Omental fat pad (tissue), 4 donors: ENCODE data around the gene GAS7. TPM values are rescaled to one million over a fixed set of nuclear protein-coding genes. Genes with fewer than 3 reads are reported as not detected.

Experiments
- ATAC-seq: fragments of 150-250 bp; one replicate; pipeline ENCODE4 v1.9.1; 2016; ENCODE audit warnings: mild to moderate bottlenecking, moderate library complexity; ENCODE audit not compliant: low FRiP score
- DNase-seq: peaks from one replicate; pipeline ENCODE4 v3.0.0-alpha.2; 2019; ENCODE audit warnings: low spot score
- CTCF ChIP-seq, 3 donors: fragments of 450-650 bp; IDR thresholded peaks; one replicate each; pipeline ENCODE4 v1.5.1; 2016 to 2017; ENCODE audit warnings: antibody characterized with exemption in 3 of 3, mild to moderate bottlenecking in 3 of 3, moderate library complexity in 2 of 3
- total RNA-seq, 4 donors: library from RNA; depleted of rRNA; stranded (reverse); fragments of >200 nt; gene quantifications; one replicate each; pipeline ENCODE4 v1.1.0, GENCODE V29; 2016

GAS7 gene
- total RNA-seq, 4 donors from 2014 or later = 36.4 to 148 (median 52.7) TPM

- TF ChIP-seq CTCF (IDR thresholded peaks at IDR 0.05) = no peak
- DNase-seq (no peak), ATAC-seq (no peak)
Measured at GRCh38 chr17:9991796-9992195, 206.6 kb downstream of the GAS7 start.

GRCh38 chr17:9991351-9991750 lies 207.1 kb downstream of the GAS7 start:
- no peak for TF ChIP-seq CTCF (IDR thresholded peaks at IDR 0.05)
- ATAC-seq (no peak), DNase-seq (no peak)

- no peak for ATAC-seq
- no peak for DNase-seq
Measured at GRCh38 chr17:9987779-9988585, 210.4 kb downstream of the GAS7 start.

GRCh38 chr17:9986754-9987382 lies 211.5 kb downstream of the GAS7 start:
- DNase-seq (no peak), ATAC-seq (no peak)
- no peak for TF ChIP-seq CTCF (IDR thresholded peaks at IDR 0.05)

More at GRCh38 chr17:9987779-9988585, 210.4 kb downstream of the GAS7 start:
- peak in 1 of 3 donors; percentile 13 for TF ChIP-seq CTCF (IDR thresholded peaks at IDR 0.05)

GRCh38 chr17:9985646-9986045 lies 212.8 kb downstream of the GAS7 start:
- DNase-seq (no peak), ATAC-seq (no peak)
- no peak for TF ChIP-seq CTCF (IDR thresholded peaks at IDR 0.05)

- no peak for DNase-seq
- TF ChIP-seq CTCF (IDR thresholded peaks at IDR 0.05) = no peak
- ATAC-seq = no peak
Measured at GRCh38 chr17:9984768-9985167, 213.6 kb downstream of the GAS7 start.

- ATAC-seq = no peak
- DNase-seq = no peak
- TF ChIP-seq CTCF (IDR thresholded peaks at IDR 0.05) = no peak
Measured at GRCh38 chr17:9982159-9982558, 216.2 kb downstream of the GAS7 start.
